GM19468 (cell line): ENCODE results near the gene TAF11L3.
"Not testable (repeated sequence)": the region's sequence is repeated elsewhere in the genome, so short reads cannot be mapped to it uniquely, and the experiment has no call there.

Experiments
- ATAC-seq: cut with Tn5 transposase; IDR thresholded peaks from one replicate; pipeline ENCODE4 v1.9.1; 2021; ENCODE audit warnings: mild to moderate bottlenecking, moderate library complexity, moderate number of reproducible peaks; ENCODE audit not compliant: unreplicated experiment; ENCODE audit errors: extremely low read depth

The TAF11L3 gene

GRCh38 chr5:17518067-17518466, at the start of gene TAF11L3:
Gene TAF11L3 (plus strand): TSS chr5:17518367.
- not testable (repeated sequence) for ATAC-seq

DNA sequence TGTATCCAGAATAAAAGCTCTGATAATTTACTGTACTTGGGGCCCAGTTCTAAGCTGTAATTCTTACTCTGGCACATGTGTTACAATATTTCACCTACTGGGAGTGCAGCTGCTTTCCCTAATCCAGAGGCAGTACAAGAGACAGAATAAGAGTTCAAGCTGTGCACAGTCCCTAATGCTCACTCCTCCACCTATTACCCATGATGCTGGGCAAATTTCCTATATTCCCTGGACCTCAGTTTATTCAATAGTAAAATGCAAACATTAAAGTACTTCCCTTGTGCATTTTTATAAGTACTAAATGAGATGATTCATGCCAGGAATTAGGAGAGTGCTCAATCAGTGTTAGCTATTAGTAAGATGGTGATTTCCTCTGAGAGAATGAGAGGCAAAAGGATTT, 48.1 kb upstream of the TAF11L3 start:
- ATAC-seq = no peak

GRCh38 chr5:17475064-17475463, 43.1 kb upstream of the TAF11L3 start:
- ATAC-seq = not testable (repeated sequence)

DNA sequence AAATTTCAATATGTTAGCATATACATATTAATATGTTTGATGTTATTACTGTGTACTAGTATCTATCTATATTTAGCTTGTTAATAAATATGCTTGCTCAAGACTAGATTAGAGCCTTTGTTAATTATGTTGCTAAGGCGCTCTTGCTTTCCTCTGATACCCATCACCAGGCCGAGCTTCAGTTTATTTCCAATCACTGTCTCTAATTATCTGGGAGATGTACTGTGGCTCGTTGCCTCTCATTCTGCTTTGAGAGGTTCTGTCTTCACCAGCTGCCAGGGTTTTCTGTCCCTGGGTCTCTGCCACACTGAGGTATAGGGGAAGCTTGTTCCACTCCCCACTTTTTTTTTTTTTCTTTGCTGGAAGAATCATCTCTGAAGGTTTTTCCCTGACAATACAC, 41.1 kb upstream of the TAF11L3 start:
- ATAC-seq = no peak

DNA sequence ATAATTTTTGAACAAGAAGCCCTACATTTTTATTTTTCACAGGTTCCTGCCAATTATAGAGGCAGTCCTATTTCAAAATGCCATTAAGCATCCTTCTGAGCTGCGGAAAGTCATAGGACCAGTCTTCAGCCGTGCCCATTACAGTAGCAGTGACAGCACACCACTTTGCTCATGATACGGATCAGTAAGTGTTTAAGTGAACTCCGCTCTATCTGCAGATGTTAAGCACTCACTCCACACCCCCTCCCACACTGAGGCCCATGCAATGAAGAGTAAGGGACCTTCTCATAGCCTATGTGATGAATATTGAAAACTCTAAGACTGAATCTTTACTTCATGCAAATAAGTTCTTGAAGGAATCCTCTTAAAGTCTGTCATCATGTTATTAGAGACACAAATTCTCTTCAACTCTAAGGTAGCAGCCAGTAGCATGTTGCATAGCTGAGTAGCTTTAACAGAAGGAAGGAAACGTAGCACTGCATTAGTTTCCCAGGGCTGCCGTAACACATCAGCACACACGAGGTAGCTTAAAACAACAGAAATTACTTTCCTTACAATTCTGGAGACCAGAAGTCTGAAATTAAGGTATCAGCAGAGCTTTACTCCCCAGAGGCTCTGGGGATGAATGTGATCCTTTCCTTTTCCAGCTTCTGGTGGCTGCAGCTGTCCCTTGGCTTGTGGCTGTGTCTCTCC, 40.4 kb upstream of the TAF11L3 start:
- no peak for ATAC-seq

- ATAC-seq = no peak
Measured at GRCh38 chr5:17481378-17481777, 36.8 kb upstream of the TAF11L3 start.

GRCh38 chr5:17482790-17483189, 35.4 kb upstream of the TAF11L3 start:
- ATAC-seq = no peak

DNA sequence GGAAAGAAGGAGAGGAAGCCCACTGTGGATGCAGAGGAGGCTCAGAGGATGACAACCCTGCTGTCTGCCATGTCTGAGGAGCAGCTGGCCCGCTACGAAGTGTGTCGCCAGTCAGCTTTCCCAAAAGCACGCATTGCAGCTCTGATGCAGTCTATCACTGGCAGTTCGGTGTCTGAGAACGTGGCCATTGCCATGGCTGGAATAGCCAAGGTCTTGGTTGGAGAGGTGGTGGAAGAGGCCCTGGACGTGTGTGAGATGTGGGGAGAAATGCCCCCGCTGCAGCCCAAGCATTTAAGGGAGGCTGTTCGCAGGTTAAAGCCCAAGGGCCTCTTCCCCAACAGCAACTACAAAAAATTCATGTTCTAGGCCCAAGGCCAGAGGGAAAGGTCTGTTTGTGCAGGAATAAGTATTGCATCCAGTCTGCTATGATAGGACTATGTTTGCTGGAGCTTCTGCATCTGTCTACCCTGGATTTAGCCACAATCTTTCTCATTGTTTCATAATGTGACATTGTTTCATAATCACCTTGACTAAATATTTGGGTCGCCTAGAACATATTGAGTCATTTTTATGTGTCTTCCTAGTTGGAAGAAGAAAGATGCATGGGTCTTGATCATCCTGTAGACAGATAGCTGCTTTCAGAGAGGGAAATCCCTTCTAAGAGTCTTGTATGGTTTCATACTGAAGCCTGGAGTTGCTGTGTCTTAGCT, 31.5 kb upstream of the TAF11L3 start:
- not testable (repeated sequence) for ATAC-seq

DNA sequence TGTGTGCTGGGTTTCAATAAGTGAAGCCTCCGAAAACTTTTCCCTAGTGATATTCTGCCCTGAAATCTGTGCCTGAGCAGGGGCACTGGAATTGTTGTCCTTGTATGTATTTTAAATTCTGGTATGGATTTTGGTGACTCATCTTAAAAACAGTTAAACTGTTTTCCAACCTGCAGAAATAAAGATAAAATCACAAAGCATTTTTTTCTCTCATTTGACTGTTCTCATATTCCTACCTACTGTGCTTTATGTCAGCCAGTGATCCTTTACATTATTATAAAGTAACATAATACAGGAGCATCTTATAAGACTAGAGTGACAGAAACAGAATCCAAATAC, 31.0 kb upstream of the TAF11L3 start:
- no peak for ATAC-seq

DNA sequence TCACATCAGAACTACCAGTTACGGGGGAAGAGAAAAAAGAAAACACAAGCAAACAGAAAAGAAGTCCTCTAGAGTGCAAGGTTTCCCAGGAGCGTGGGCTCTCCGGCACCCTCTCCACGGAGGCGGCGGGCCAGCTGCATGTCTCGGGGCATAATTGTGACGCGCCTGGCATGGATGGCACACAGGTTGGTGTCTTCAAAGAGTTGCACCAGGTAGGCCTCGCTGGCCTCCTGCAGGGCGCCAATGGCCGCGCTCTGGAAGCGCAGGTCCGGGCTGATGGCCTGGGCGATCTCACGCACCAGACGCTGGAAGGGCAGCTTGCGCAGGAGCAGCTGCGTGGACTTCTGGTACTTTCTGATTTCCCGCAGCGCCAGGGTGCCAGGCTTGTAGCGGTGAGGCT, 26.9 kb upstream of the TAF11L3 start:
- ATAC-seq = not testable (repeated sequence)

GRCh38 chr5:17492770-17493169, 25.4 kb upstream of the TAF11L3 start:
- no peak for ATAC-seq

DNA sequence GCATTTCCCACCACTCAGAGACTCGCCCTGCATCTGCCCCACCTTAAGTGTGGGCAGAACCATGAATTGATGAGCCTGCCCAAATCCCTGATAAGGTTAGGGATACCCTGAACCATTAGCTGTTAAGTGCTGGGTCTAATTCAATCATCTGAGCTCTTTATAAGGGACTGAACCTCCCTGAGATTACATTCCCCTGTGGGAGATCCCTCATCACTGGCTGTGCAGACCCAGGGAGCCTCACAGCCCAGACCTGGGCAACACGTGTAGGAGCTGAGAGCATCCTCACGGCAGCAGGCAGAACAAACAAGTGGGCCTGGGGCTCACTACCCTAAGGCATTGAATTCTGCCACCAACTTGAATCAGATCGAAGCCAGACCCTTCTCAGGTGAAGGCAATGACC, 20.7 kb upstream of the TAF11L3 start:
- no peak for ATAC-seq

DNA sequence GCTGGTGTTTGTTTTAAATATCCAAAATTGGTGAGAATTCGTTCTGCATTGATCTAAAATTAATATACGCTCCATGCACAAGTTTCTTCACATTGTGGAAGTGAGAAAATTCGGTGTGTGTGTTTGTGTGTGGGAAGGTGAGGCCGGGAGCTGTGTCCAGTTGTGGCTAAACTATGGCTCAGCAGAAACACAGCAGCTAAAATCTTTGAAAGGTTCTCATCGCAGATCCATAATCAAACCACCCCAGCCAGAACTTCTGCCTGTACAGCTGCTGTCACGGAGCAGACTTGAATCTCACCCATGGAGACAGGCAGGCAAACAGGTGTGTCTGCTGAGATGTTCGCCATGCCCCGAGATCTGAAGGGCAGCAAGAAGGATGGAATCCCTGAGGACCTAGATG, 20.2 kb upstream of the TAF11L3 start, which contains the start of gene TAF11L2:
TSS of gene TAF11L2 (plus strand) at position 301 of the 400 bp plus-strand sequence.
- ATAC-seq = not testable (repeated sequence)

DNA sequence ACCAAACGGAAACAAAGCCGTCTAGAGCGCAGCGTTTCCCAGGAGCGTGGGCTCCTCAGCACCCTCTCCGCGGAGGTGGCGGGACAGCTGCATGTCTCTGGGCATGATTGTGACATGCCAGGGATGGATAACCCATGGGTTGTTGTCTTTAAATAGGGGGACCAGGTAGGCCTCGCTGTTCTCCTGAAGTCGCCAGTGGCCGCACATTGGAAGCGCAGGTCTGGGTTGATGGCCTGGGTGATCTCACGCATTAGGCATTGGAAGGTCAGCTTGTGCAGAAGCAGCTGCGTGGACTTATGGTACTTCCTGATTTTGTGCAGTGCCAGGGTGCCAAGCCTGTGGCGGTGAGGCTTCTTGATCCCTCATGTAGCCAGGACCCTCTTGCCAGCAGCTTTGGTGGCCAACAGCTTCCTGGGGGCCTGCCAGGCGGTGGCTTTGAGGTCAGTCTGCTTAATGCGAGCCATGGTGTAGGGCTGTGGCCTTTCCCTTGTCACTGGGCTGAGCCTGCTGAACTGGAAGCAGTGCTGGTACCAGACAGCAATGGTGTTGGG, 6.3 kb upstream of the TAF11L3 start:
- ATAC-seq = no peak

DNA sequence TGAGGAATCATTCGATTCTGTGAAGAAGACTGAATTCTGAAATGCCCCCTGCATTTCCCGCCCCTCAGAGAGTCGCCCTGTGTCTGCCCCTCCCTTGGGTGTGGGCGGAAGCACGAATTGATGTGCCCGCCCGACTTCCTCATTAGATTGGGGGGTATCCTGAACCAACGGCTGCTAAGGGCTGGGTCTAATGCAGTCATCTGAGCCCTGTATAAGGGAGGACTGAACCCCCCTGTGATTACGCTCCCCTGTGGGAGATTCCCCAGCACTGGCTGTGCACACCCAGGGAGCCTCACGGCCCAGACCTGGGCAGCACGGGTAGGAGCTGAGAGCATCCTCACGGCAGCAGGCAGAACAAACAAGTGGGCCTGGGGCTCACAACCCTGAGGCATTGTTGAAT, 641 bp upstream of the TAF11L3 start:
- not testable (repeated sequence) for ATAC-seq

GRCh38 chr5:17519508-17519907, 1.3 kb downstream of the TAF11L3 start:
- not testable (repeated sequence) for ATAC-seq

DNA sequence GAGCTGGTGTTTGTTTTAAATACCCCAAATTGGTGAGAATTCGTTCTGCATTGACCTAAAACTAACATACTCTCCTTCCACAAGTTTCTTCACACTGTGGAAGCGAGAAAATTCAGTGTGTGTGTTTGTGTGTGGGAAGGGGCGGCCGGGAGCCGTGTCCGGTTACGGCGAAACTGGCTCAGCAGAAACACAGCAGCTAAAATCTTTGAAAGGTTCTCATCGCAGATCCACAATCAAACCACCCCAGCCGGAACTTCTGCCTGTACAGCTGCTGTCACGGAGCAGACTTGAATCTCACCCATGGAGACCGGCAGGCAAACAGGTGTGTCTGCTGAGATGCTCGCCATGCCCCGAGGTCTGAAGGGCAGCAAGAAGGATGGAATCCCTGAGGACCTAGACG, 3.3 kb downstream of the TAF11L3 start, which contains the start of gene TAF11L4:
TSS of gene TAF11L4 (plus strand) at position 301 of the 400 bp plus-strand sequence.
- not testable (repeated sequence) for ATAC-seq

DNA sequence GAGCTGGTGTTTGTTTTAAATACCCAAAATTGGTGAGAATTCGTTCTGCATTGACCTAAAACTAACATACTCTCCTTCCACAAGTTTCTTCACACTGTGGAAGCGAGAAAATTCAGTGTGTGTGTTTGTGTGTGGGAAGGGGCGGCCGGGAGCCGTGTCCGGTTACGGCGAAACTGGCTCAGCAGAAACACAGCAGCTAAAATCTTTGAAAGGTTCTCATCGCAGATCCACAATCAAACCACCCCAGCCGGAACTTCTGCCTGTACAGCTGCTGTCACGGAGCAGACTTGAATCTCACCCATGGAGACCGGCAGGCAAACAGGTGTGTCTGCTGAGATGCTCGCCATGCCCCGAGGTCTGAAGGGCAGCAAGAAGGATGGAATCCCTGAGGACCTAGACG, 6.8 kb downstream of the TAF11L3 start, which contains the start of gene TAF11L5:
TSS of gene TAF11L5 (plus strand) at position 301 of the 400 bp plus-strand sequence.
- not testable (repeated sequence) for ATAC-seq

GRCh38 chr5:17526504-17526903, 8.3 kb downstream of the TAF11L3 start:
- ATAC-seq = not testable (repeated sequence)

GRCh38 chr5:17528369-17528768, 10.2 kb downstream of the TAF11L3 start, which contains the start of gene TAF11L6:
Gene TAF11L6 (plus strand): TSS chr5:17528669.
- not testable (repeated sequence) for ATAC-seq
